HG03354 (cell line): ENCODE data around the gene FAM83B.
"Not testable (repeated sequence)": the region's sequence is repeated elsewhere in the genome, so short reads cannot be mapped to it uniquely, and the experiment has no call there.

Experiments
- ATAC-seq: cut with Tn5 transposase; IDR thresholded peaks from one replicate; pipeline ENCODE4 v1.9.1; 2021; ENCODE audit warnings: mild to moderate bottlenecking; ENCODE audit not compliant: unreplicated experiment, poor library complexity, severe bottlenecking

FAM83B gene

DNA sequence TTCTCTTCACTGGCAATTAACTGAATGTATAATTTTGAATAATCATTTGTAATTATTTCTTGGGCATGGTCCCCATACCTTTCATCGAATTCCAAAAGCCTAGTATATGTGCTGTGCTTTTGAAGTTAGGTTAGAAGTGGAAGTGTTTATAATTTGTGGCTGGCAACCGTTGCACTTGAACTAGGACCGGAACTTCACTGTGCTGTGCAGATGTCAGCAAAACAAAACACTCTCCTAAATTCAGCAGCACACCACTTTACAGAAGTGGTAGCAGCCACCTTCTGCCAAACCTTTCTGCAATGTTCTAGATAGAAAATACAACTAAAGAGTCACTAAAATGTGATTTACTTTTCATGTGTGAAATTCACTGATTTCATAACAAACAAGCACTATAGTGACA, 111.9 kb downstream of the FAM83B start:
- ATAC-seq, result no peak

GRCh38 chr6:54959820-54960219, 113.2 kb downstream of the FAM83B start:
- no peak for ATAC-seq

- not testable (repeated sequence) for ATAC-seq
Observed at GRCh38 chr6:54961372-54961771, 114.8 kb downstream of the FAM83B start.

DNA sequence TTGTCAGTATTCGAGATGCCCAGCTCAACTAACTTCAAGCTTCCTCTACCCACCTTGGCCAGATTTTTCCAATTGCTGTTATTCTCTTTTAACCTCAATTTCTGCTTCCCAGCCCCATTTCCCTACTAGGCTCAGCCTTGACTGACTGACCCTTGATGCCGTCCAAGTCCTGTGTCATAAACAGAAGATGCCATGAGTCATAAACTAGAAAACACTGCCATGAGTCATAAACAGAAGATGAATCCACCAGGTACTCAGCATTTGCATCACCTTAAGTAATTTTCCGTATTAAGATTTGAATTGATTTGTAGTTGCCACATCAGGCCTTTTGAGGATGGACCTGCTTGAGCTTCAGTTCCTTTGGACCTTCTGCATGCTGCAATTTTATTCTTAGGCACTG, 123.8 kb downstream of the FAM83B start:
- ATAC-seq, result no peak

DNA sequence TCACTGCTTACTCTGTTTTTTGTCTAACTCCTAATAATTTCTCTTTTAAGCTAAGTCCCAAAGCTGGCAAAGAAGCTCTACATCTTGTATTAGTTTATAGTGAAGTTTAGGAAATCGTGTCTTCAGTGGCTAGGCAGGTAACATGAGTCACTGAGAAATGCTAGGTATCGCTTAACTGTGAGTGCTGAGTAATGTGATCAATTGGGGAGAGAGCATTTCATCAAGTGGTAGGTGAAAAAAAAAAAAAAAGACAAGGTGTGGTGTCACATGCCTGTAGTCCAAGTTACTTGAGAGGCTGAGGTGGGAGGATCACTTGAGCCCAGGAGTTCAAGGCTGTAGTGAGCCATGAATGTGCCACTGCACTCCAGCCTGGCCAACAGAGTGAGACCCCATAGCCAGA, 125.3 kb downstream of the FAM83B start:
- ATAC-seq, result no peak

GRCh38 chr6:54979161-54979560, 132.6 kb downstream of the FAM83B start:
- not testable (repeated sequence) for ATAC-seq

DNA sequence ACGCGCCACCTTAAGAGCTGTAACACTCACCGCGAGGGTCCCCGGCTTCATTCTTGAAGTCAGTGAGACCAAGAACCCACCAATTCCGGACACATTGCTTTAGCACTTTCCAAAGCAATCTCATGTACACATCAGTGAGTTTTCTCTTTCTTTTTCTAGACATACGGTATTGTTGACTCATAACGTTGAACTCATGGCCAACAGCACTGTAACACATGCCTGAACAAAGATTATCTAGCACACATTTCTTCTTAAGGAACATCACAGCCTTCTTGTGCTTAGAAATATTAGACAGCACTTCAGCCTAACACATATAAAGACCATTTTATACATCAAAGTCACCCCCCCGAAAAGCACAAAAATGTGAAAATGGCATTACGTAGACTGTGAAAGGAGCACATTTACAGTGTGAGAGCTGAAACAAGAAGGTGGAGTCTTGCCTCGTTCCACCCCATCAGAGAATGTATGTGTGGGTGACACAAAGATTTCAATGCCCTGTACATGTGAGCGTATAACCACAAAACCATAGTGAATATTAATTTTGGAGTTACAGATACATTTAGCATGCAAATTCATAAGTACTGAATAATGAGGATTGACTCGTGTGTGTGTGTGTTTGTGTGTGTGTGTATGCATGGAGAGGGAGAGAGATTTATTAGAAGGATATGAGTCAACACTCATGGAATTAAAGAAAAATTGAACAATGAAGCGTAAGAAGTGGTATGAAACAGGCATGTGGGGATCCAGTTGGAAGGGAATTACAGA, 134.1 kb downstream of the FAM83B start:
- no peak for ATAC-seq

DNA sequence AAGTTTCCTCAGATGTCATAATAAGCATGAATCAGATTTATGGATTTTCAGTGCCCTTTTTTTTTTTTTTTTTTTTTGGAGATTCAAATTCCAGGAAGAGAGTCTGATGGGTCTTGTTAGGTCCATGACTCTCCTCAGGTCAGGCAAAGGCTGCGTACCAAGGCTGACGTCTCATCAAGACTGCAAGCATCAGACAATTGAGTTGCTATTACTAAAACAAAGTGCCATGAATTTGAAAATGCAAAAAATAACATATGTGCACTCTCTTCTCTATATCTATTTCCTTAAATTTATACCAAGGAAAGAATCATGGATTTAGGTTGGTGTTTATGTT, 134.7 kb downstream of the FAM83B start:
- no peak for ATAC-seq

DNA sequence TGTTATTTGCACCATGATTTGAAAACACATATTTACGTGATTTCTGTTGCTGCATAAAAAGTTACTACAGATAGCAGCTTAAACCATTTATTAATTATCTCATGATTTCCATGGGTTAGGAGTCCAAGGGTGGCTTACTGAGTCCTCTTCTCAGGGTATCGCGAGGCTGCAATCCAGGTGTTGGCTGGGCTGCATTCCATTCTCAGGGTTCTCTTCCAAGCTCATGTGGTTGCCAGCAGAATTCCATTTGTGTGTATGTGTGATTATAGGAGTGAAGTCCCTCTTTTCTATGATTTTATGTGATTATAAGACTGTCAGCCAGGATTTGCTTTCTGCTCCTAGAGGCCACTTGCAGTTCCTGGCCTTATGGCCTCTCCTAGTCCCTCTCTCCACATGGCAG, 135.1 kb downstream of the FAM83B start:
- no peak for ATAC-seq

- ATAC-seq, result no peak
Observed at GRCh38 chr6:54987633-54988290, 141.2 kb downstream of the FAM83B start.

DNA sequence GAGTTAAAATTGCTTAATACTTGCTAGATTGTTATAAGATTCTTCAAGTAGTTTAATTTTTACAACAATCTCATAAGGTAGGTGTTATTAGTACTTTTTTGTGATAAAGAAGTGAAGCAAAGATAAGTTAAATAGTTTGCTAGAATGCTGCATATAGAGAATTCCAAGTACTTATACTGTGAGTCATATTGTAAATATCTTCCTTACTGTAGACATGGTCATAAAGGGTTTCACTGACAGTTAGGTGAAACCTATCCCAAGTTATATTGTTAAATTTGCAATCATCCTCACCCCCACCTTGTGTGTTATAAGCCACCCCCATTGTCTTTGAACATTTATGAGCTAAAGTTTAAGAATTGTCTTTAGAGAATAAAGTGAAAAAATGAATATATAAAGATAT, 142.0 kb downstream of the FAM83B start:
- no peak for ATAC-seq

- no peak for ATAC-seq
Observed at GRCh38 chr6:54990001-54990400, 143.4 kb downstream of the FAM83B start.
